ENCODE results near the gene ZNF428. TPM values are rescaled to one million over a fixed set of nuclear protein-coding genes. Genes with fewer than 3 reads are reported as not detected.

The ZNF428 gene
- total RNA-seq, 2 donors from 2014 or later: 24.1 to 37.8 TPM

DNA sequence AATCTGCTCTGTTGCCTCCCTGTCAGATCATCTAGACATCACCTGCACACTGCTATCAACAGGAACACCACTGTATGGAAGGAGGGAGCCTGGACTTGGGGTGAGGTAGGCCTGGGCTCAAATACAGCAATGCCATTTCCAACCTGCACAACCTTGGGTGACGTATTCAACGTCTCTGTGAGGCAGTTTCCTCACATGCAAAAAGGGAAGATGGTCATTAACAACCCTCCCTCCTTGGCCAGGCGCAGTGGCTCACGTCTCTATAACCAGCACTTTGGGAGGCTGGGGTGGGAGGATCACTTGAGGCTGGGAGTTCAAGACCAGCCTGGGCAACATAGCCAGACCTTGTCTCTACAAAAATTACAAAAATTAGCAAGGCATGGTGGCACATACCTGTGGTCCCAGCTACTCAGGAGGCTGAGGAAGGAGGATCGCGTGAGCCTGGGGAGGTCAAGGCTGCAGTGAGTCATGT is 57.2 kb downstream of the ZNF428 start:
- ATAC-seq (ENCODE audit: insufficient number of reproducible peaks, low FRiP score, low read depth): no peak
- peak overlapping the region; percentile 58 to 73 for H3K27ac ChIP-seq

DNA sequence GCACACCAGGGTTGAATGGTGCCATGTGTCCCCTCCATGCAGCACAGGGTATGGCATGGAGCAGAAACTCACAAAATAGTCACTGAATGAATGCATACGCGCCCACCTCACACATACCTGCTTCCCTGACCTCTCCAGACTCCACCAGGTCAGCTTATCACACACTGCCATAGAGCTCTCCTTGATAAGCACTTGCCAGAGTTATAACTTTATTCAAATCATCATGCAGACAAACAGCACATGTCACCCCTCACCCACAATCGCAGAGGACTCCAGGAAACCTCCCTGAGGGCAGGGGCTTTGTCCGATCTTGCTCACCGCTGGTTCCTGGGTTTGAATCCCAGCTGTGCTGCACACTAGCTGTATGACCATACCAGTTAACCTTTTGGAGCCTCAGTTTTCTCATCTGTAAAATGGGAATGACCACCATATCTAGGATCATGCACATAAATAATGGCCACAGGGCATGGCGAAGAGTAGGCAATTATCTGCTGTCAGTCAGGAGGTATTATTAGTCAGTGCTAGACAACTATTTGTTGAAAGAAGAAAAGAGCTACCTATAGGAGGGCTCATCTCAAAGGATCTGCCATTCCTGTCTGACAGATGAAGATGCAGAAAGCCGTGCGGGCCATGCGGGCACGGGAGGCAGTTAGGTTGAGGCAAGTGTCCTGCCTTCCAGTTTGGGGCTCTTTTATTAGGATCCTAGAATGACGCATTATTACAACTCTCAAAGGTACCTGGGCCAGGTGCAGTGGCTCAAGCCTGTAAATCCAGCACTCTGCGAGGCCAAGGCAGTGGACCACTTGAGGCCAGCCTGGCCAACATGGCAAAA is 58.1 kb downstream of the ZNF428 start:
- Histone ChIP-seq H3K9me3 (no peaks in the 10 kb centered on the region), H3K27me3 (replicated peaks; ENCODE audit: insufficient read depth) (no peaks in the 10 kb centered on the region), H3K4me1 (ENCODE audit: control insufficient read depth in 1 of 2, low read depth in 2 of 2) (peaks cover 6 to 21% of the 10 kb centered on the region in 2 donors), H3K4me3 (no peak overlapping the region), H3K27ac (no peak overlapping the region), H3K36me3 (peaks cover 18% of the 10 kb centered on the region)
- no peak for ATAC-seq (ENCODE audit: insufficient number of reproducible peaks, low FRiP score, low read depth)
- no peak for DNase-seq (ENCODE audit: low spot score)
- TF ChIP-seq, protein P1, sequence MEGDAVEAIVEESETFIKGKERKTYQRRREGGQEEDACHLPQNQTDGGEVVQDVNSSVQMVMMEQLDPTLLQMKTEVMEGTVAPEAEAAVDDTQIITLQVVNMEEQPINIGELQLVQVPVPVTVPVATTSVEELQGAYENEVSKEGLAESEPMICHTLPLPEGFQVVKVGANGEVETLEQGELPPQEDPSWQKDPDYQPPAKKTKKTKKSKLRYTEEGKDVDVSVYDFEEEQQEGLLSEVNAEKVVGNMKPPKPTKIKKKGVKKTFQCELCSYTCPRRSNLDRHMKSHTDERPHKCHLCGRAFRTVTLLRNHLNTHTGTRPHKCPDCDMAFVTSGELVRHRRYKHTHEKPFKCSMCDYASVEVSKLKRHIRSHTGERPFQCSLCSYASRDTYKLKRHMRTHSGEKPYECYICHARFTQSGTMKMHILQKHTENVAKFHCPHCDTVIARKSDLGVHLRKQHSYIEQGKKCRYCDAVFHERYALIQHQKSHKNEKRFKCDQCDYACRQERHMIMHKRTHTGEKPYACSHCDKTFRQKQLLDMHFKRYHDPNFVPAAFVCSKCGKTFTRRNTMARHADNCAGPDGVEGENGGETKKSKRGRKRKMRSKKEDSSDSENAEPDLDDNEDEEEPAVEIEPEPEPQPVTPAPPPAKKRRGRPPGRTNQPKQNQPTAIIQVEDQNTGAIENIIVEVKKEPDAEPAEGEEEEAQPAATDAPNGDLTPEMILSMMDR (IDR thresholded peaks at IDR 0.05): no peak

More for the DNA sequence above, 57.2 kb downstream of the ZNF428 start:
- Histone ChIP-seq H3K4me3 (no peak overlapping the region), H3K4me1 (ENCODE audit: control insufficient read depth in 1 of 2, low read depth in 2 of 2) (peaks cover 6 to 21% of the 10 kb centered on the region in 2 donors), H3K36me3 (peaks cover 14% of the 10 kb centered on the region), H3K27me3 (replicated peaks; ENCODE audit: insufficient read depth) (no peaks in the 10 kb centered on the region), H3K9me3 (no peaks in the 10 kb centered on the region)
- TF ChIP-seq, protein P1 (IDR thresholded peaks at IDR 0.05): no peak
- DNase-seq (ENCODE audit: low spot score): no peak

DNA sequence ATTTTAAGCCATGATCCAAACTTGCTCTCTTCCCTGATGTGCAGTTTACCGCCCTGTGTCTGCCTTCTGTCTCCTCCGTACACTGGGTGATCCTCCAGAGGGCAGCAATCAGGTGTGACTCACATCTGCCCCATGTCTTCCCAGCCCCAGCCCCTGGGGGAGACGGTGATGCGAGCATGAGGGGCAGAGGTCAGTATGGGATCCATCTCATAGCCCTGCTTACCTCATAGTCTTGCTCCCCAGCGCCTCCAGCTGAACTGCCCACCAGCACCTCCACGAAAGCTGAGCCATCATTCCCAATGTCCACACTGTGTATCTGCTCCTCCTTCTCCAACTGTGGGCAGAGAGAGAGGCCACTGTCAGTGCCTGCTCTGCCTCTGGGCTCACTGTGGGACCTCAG is 58.7 kb downstream of the ZNF428 start:
- ATAC-seq (ENCODE audit: insufficient number of reproducible peaks, low FRiP score, low read depth): no peak
- TF ChIP-seq, protein P1 (IDR thresholded peaks at IDR 0.05): no peak
- peaks cover 18% of the 10 kb centered on the region for H3K36me3 ChIP-seq

More for the DNA sequence above, 58.7 kb downstream of the ZNF428 start:
- no peak overlapping the region for H3K27ac ChIP-seq
- no peaks in the 10 kb centered on the region for H3K9me3 ChIP-seq
- H3K4me1 ChIP-seq (ENCODE audit: control insufficient read depth in 1 of 2, low read depth in 2 of 2): peaks cover 6 to 21% of the 10 kb centered on the region in 2 donors
- no peak for DNase-seq (ENCODE audit: low spot score)
- H3K27me3 ChIP-seq (replicated peaks; ENCODE audit: insufficient read depth): no peaks in the 10 kb centered on the region
- no peak overlapping the region for H3K4me3 ChIP-seq

Other genes with a start within 250 kb of the ZNF428 start
- not detected for gene TEX101, start 204.7 kb downstream of the ZNF428 start, total RNA-seq
- gene LYPD3, start 154.0 kb downstream of the ZNF428 start, total RNA-seq: under 1 TPM in 1 of 2 donors, not detected in 1; 0.41 TPM
- gene PHLDB3, start 114.9 kb downstream of the ZNF428 start, total RNA-seq: 10 to 100 TPM; 10.0 to 14.7 TPM
- 10 to 100 TPM; 42.0 to 45.9 TPM for gene ETHE1, start 92.4 kb downstream of the ZNF428 start, total RNA-seq
- 1 to 10 TPM in 1 of 2 donors, not detected in 1; 1.6 TPM for gene ZNF575, start 86.4 kb downstream of the ZNF428 start, total RNA-seq
- gene XRCC1, start 44.1 kb downstream of the ZNF428 start, total RNA-seq: 10 to 100 TPM; 24.3 to 30.2 TPM
- gene PINLYP, start 43.8 kb downstream of the ZNF428 start, total RNA-seq: 10 to 100 TPM in 1 of 2 donors, 1 to 10 TPM in 1; 6.6 to 11.9 TPM
- 10 to 100 TPM; 24.4 to 37.2 TPM for gene IRGQ, start 23.5 kb downstream of the ZNF428 start, total RNA-seq
- 10 to 100 TPM in 1 of 2 donors, 1 to 10 TPM in 1; 4.6 to 20.2 TPM for gene ZNF576, start 23.0 kb downstream of the ZNF428 start, total RNA-seq
- gene SRRM5, start 7.5 kb downstream of the ZNF428 start, total RNA-seq: under 1 TPM in 1 of 2 donors, not detected in 1; 0.56 TPM
- gene CADM4, start 20.2 kb upstream of the ZNF428 start, total RNA-seq: 1 to 10 TPM; 1.9 to 5.6 TPM
- gene PLAUR, start 50.5 kb upstream of the ZNF428 start, total RNA-seq: 10 to 100 TPM; 48.5 to 82.5 TPM
- not detected for gene IRGC, start 96.4 kb upstream of the ZNF428 start, total RNA-seq
- 10 to 100 TPM; 18.3 to 49.1 TPM for gene SMG9, start 135.3 kb upstream of the ZNF428 start, total RNA-seq
- 1 to 10 TPM; 2.8 to 3.5 TPM for gene KCNN4, start 161.3 kb upstream of the ZNF428 start, total RNA-seq
- gene LYPD5, start 182.8 kb upstream of the ZNF428 start, total RNA-seq: 1 to 10 TPM; 5.9 to 6.5 TPM
- gene ZNF283, start 207.7 kb upstream of the ZNF428 start, total RNA-seq: 10 to 100 TPM in 1 of 2 donors, 1 to 10 TPM in 1; 8.1 to 15.3 TPM

Data from thoracic aorta (tissue), 2 donors.